Duodenal mucosa (tissue), 2 donors: ENCODE data around the gene KRT37.
"Not testable (repeated sequence)": the region's sequence is repeated elsewhere in the genome, so short reads cannot be mapped to it uniquely, and the experiment has no call there.

Experiments used
- H3K27ac ChIP-seq: one replicate; pipeline ENCODE4 v1.7.0; 2013; ENCODE audit warnings: low read depth, low read length
- H3K27me3 ChIP-seq, 2 donors: one replicate each; pipeline ENCODE4 v1.7.0; 2013; ENCODE audit warnings: low read length in 2 of 2, control low read depth in 1 of 2; ENCODE audit not compliant: insufficient read depth in 2 of 2, control insufficient read depth in 1 of 2
- H3K36me3 ChIP-seq, 2 donors: one replicate each; pipeline ENCODE4 v1.7.0; 2013; ENCODE audit warnings: low read length in 2 of 2, control low read depth in 1 of 2; ENCODE audit not compliant: insufficient read depth in 2 of 2, control insufficient read depth in 1 of 2
- H3K4me1 ChIP-seq, 2 donors: one replicate each; pipeline ENCODE4 v1.7.0; 2013; ENCODE audit warnings: low read length in 2 of 2, control low read depth in 1 of 2; ENCODE audit not compliant: insufficient read depth in 2 of 2, control insufficient read depth in 1 of 2
- H3K4me3 ChIP-seq, 2 donors: one replicate each; pipeline ENCODE4 v1.7.0; 2013; ENCODE audit warnings: low read length in 2 of 2, low read depth in 1 of 2
- H3K9ac ChIP-seq, 2 donors: one replicate each; pipeline ENCODE4 v1.7.0; 2013; ENCODE audit warnings: low read length in 2 of 2, low read depth in 1 of 2
- H3K9me3 ChIP-seq, 2 donors: one replicate each; pipeline ENCODE4 v1.7.0; 2013; ENCODE audit warnings: low read length in 2 of 2, control low read depth in 1 of 2; ENCODE audit not compliant: control insufficient read depth in 1 of 2

KRT37 gene

GRCh38 chr17:41440531-41441033, 16.2 kb upstream of the KRT37 start, which contains the start of gene KRT38:
Gene KRT38 (minus strand): TSS chr17:41440983. CDS start chr17:41440921, 62 bp downstream.
- Histone ChIP-seq H3K4me1 (no peaks in the 10 kb centered on the region), H3K9me3 (no peaks in the 10 kb centered on the region), H3K36me3 (no peaks in the 10 kb centered on the region), H3K27me3 (peaks cover 0 to 6% of the 10 kb centered on the region in 2 donors), H3K4me3 (no peak within 1 kb of the TSS), H3K9ac (no peak within 1 kb of the TSS), H3K27ac (no peak within 1 kb of the TSS)

- Histone ChIP-seq H3K9me3 (no peaks in the 10 kb centered on the region), H3K4me1 (no peaks in the 10 kb centered on the region), H3K4me3 (no peak overlapping the region), H3K9ac (no peak overlapping the region), H3K27me3 (peaks cover 0 to 6% of the 10 kb centered on the region in 2 donors), H3K36me3 (no peaks in the 10 kb centered on the region), H3K27ac (no peak overlapping the region)
Observed at GRCh38 chr17:41439375-41439774, 15.0 kb upstream of the KRT37 start.

- Histone ChIP-seq H3K36me3 (no peaks in the 10 kb centered on the region), H3K27me3 (peaks cover 0 to 4% of the 10 kb centered on the region in 2 donors), H3K9ac (no peak overlapping the region), H3K9me3 (no peaks in the 10 kb centered on the region), H3K4me3 (no peak overlapping the region), H3K4me1 (no peaks in the 10 kb centered on the region), H3K27ac (no peak overlapping the region)
Observed at GRCh38 chr17:41437769-41438168, 13.4 kb upstream of the KRT37 start.

GRCh38 chr17:41437254-41437653, 12.9 kb upstream of the KRT37 start:
- Histone ChIP-seq H3K27ac (no peak overlapping the region), H3K9ac (no peak overlapping the region), H3K4me3 (no peak overlapping the region), H3K36me3 (no peaks in the 10 kb centered on the region), H3K4me1 (no peaks in the 10 kb centered on the region), H3K27me3 (no peaks in the 10 kb centered on the region), H3K9me3 (no peaks in the 10 kb centered on the region)

GRCh38 chr17:41434415-41434814, 10.0 kb upstream of the KRT37 start:
- Histone ChIP-seq H3K36me3 (no peaks in the 10 kb centered on the region), H3K9me3 (no peaks in the 10 kb centered on the region), H3K27ac (no peak overlapping the region), H3K9ac (no peak overlapping the region), H3K4me3 (no peak overlapping the region), H3K4me1 (no peaks in the 10 kb centered on the region), H3K27me3 (no peaks in the 10 kb centered on the region)

- H3K9me3 ChIP-seq = no peaks in the 10 kb centered on the region
- H3K9ac ChIP-seq = no peak overlapping the region
- no peaks in the 10 kb centered on the region for H3K36me3 ChIP-seq
- no peaks in the 10 kb centered on the region for H3K27me3 ChIP-seq
- no peak overlapping the region for H3K27ac ChIP-seq
- no peaks in the 10 kb centered on the region for H3K4me1 ChIP-seq
- no peak overlapping the region for H3K4me3 ChIP-seq
Observed at GRCh38 chr17:41434005-41434404, 9.6 kb upstream of the KRT37 start.

GRCh38 chr17:41433586-41433985, 9.2 kb upstream of the KRT37 start:
- Histone ChIP-seq H3K9me3 (no peaks in the 10 kb centered on the region), H3K9ac (no peak overlapping the region), H3K36me3 (no peaks in the 10 kb centered on the region), H3K4me3 (no peak overlapping the region), H3K27ac (no peak overlapping the region), H3K27me3 (no peaks in the 10 kb centered on the region), H3K4me1 (no peaks in the 10 kb centered on the region)

GRCh38 chr17:41430376-41430775, 6.0 kb upstream of the KRT37 start:
- H3K9me3 ChIP-seq, H3K9ac ChIP-seq, H3K27ac ChIP-seq, H3K27me3 ChIP-seq, H3K4me3 ChIP-seq, H3K4me1 ChIP-seq, H3K36me3 ChIP-seq: not testable (repeated sequence)

- H3K9ac ChIP-seq = no peak overlapping the region
- no peaks in the 10 kb centered on the region for H3K9me3 ChIP-seq
- no peak overlapping the region for H3K27ac ChIP-seq
- no peaks in the 10 kb centered on the region for H3K36me3 ChIP-seq
- no peak overlapping the region for H3K4me3 ChIP-seq
- H3K27me3 ChIP-seq = no peaks in the 10 kb centered on the region
- H3K4me1 ChIP-seq = no peaks in the 10 kb centered on the region
Observed at GRCh38 chr17:41429667-41430066, 5.3 kb upstream of the KRT37 start.

- no peaks in the 10 kb centered on the region for H3K9me3 ChIP-seq
- no peaks in the 10 kb centered on the region for H3K27me3 ChIP-seq
- no peaks in the 10 kb centered on the region for H3K4me1 ChIP-seq
- no peak overlapping the region for H3K9ac ChIP-seq
- H3K36me3 ChIP-seq = no peaks in the 10 kb centered on the region
- H3K4me3 ChIP-seq = no peak overlapping the region
- H3K27ac ChIP-seq = no peak overlapping the region
Observed at GRCh38 chr17:41428591-41429291, 4.4 kb upstream of the KRT37 start.
